HG02642 (cell line): ENCODE results near the gene OTOP3.
"Not testable (repeated sequence)": the region's sequence is repeated elsewhere in the genome, so short reads cannot be mapped to it uniquely, and the experiment has no call there.

ENCODE experiments used
- ATAC-seq: cut with Tn5 transposase; IDR thresholded peaks from one replicate; pipeline ENCODE4 v1.9.1; 2021; ENCODE audit warnings: mild to moderate bottlenecking; ENCODE audit not compliant: unreplicated experiment, poor library complexity

OTOP3 gene

GRCh38 chr17:74935585-74936469 lies at the start of gene OTOP3:
OTOP3 (plus strand) TSS chr17:74935898; CDS start chr17:74935922, 24 bp downstream.
- ATAC-seq = no peak

GRCh38 chr17:74888469-74888868 lies 47.2 kb upstream of the OTOP3 start:
- ATAC-seq = no peak

GRCh38 chr17:74890554-74890953 lies 45.1 kb upstream of the OTOP3 start:
- ATAC-seq = no peak

- no peak for ATAC-seq
These were observed 43.5 kb upstream of the OTOP3 start for GRCh38 chr17:74892013-74892841.

GRCh38 chr17:74892974-74893911 lies 42.5 kb upstream of the OTOP3 start, which contains the start of gene FADS6:
FADS6 (minus strand) TSS chr17:74893633; CDS start chr17:74893595, 38 bp downstream.
- ATAC-seq = no peak

GRCh38 chr17:74893936-74894671 lies 41.6 kb upstream of the OTOP3 start:
- ATAC-seq = no peak

GRCh38 chr17:74898376-74898946 lies 37.2 kb upstream of the OTOP3 start:
- ATAC-seq = no peak

GRCh38 chr17:74900208-74900607 lies 35.5 kb upstream of the OTOP3 start:
- no peak for ATAC-seq

GRCh38 chr17:74901353-74902135 lies 34.2 kb upstream of the OTOP3 start:
- ATAC-seq = no peak

GRCh38 chr17:74903034-74903433 lies 32.7 kb upstream of the OTOP3 start:
- ATAC-seq = no peak

- ATAC-seq = no peak
These were observed 32.0 kb upstream of the OTOP3 start for GRCh38 chr17:74903671-74904070.

- ATAC-seq = no peak
These were observed 30.9 kb upstream of the OTOP3 start for GRCh38 chr17:74904687-74905409.

GRCh38 chr17:74906214-74906793 lies 29.4 kb upstream of the OTOP3 start:
- not testable (repeated sequence) for ATAC-seq

GRCh38 chr17:74907012-74907411 lies 28.7 kb upstream of the OTOP3 start:
- no peak for ATAC-seq

- not testable (repeated sequence) for ATAC-seq
These were observed 26.6 kb upstream of the OTOP3 start for GRCh38 chr17:74909097-74909496.

GRCh38 chr17:74911423-74911822 lies 24.3 kb upstream of the OTOP3 start:
- not testable (repeated sequence) for ATAC-seq

GRCh38 chr17:74916136-74916850 lies 19.4 kb upstream of the OTOP3 start:
- no peak for ATAC-seq
